HepG2 (cell line): ENCODE results near the gene ENPP7. TPM values are rescaled to one million over a fixed set of nuclear protein-coding genes. Genes with fewer than 3 reads are reported as not detected.

ENCODE experiments used
- LCORL ChIP-seq, 2 experiments: fragments of 450-650 bp in 1 of 2; sonication (generic) in 1 of 2; formaldehyde crosslinking in 1 of 2; IDR thresholded peaks; 2 replicates each; pipeline versions ENCODE4 v1.5.0 to v1.6.1; 2017 to 2020; ENCODE audit warnings: antibody characterized with exemption in 1 of 2, missing genetic modification reagents in 1 of 2
- MNT ChIP-seq: fragments of 450-650 bp; IDR thresholded peaks from 2 replicates; pipeline ENCODE4 v1.6.1; 2016
- MXD3 ChIP-seq: IDR thresholded peaks from 2 replicates; pipeline ENCODE4 v1.6.1; 2016; ENCODE audit warnings: mild to moderate bottlenecking, missing biosample characterization, missing genetic modification reagents
- NR2F1 ChIP-seq, 2 experiments: fragments of 450-650 bp in 1 of 2; formaldehyde crosslinking in 1 of 2; IDR thresholded peaks; 2 replicates each; pipeline versions ENCODE4 v1.5.0 to v1.6.1; 2016 to 2020; ENCODE audit warnings: mild to moderate bottlenecking in 1 of 2, missing compliant biosample characterization in 1 of 2, missing genetic modification reagents in 1 of 2, moderate library complexity in 1 of 2
- SIN3A ChIP-seq: IDR thresholded peaks from 2 replicates; pipeline ENCODE4 v1.6.1; 2011; ENCODE audit warnings: low read depth, mild to moderate bottlenecking, control low read depth, low read length, borderline replicate concordance
- SMYD3 ChIP-seq: sonication (generic); formaldehyde crosslinking; IDR thresholded peaks from 2 replicates; pipeline ENCODE4 v1.8.1; 2023; ENCODE audit warnings: mild to moderate bottlenecking, missing genetic modification reagents
- TCF7 ChIP-seq: sonication (generic); IDR thresholded peaks from 2 replicates; pipeline ENCODE4 v1.6.1; 2016; ENCODE audit warnings: antibody characterized with exemption, low read depth
- ZBTB49 ChIP-seq: sonication (generic); formaldehyde crosslinking; IDR thresholded peaks from 2 replicates; pipeline ENCODE4 v1.4.0; 2020; ENCODE audit warnings: missing genetic modification reagents, borderline replicate concordance
- ZMAT5 ChIP-seq: sonication (generic); formaldehyde crosslinking; IDR thresholded peaks from 2 replicates; pipeline ENCODE4 v1.5.0; 2020; ENCODE audit warnings: mild to moderate bottlenecking, low read depth, missing genetic modification reagents, borderline replicate concordance
- ZNF12 ChIP-seq: sonication (generic); formaldehyde crosslinking; IDR thresholded peaks from 2 replicates; pipeline ENCODE4 v1.5.0; 2020; ENCODE audit warnings: missing genetic modification reagents
- ZNF773 ChIP-seq: sonication (generic); formaldehyde crosslinking; IDR thresholded peaks from 2 replicates; pipeline ENCODE4 v1.4.0; 2020; ENCODE audit warnings: missing genetic modification reagents, borderline replicate concordance
- ZNF777 ChIP-seq: sonication (generic); formaldehyde crosslinking; IDR thresholded peaks from 2 replicates; pipeline ENCODE4 v1.4.0; 2020; ENCODE audit warnings: missing genetic modification reagents
- ZNF780A ChIP-seq: sonication (generic); formaldehyde crosslinking; IDR thresholded peaks from 2 replicates; pipeline ENCODE4 v1.8.0; 2022; ENCODE audit warnings: mild to moderate bottlenecking, missing genetic modification reagents, moderate library complexity
- ZNF790 ChIP-seq: sonication (generic); formaldehyde crosslinking; IDR thresholded peaks from 2 replicates; pipeline ENCODE4 v1.8.0; 2022; ENCODE audit warnings: missing genetic modification reagents, mild to moderate bottlenecking, borderline replicate concordance
- polyA plus RNA-seq, 8 experiments: library from polyadenylated mRNA; depleted of rRNA in 3 of 8; stranded (reverse) in 7 of 8; unstranded in 1 of 8; fragments of >200 nt; fragmentation: Illumina TruSeq in 4 of 8; extraction: Trizol in 4 of 8; gene quantifications; 2 replicates each; pipeline versions ENCODE4 v1.2.1 to v1.2.3, GENCODE V29; 2011 to 2016; ENCODE audit warnings: low read depth in 4 of 8, missing spikeins in 1 of 8, mixed read lengths in 1 of 8; ENCODE audit not compliant: insufficient read depth in 1 of 8
- total RNA-seq, 5 experiments: library from RNA; depleted of rRNA; stranded (reverse); fragments of >200 nt; fragmentation: Illumina TruSeq; extraction: Trizol; gene quantifications; 2 replicates each; pipeline ENCODE4 v1.2.3, GENCODE V29; 2016; ENCODE audit warnings: low read depth in 1 of 5
- TF ChIP-seq, protein P1 (sequence below): sonication (generic); formaldehyde crosslinking; IDR thresholded peaks from 2 replicates; pipeline ENCODE4 v1.4.0; 2020; ENCODE audit warnings: missing genetic modification reagents
- TF ChIP-seq, protein P2 (sequence below): sonication (generic); formaldehyde crosslinking; conservative IDR thresholded peaks from 2 replicates; pipeline ENCODE4 v1.4.0; 2020; ENCODE audit warnings: missing genetic modification reagents

The ENPP7 gene
- total and polyA plus RNA-seq, 2 of the 13 experiments (the other 11 are each of a cell fraction or from before 2014, with no cell fraction given), result 1.1 to 2.2 TPM

- TF ChIP-seq SIN3A (peak; percentile 53; the same call in 1 of the 2 replicates), ZMAT5 (no peak), ZNF777 (CRISPR knock-in tag) (no peak), MXD3 (CRISPR knock-in tag) (no peak), LCORL (IDR thresholded peaks at IDR 0.05) (no peak), LCORL (CRISPR knock-in tag; IDR thresholded peaks at IDR 0.05) (peak; percentile 90), ZNF790 (CRISPR knock-in tag) (no peak), MNT (no peak), NR2F1 (CRISPR knock-in tag; IDR thresholded peaks at IDR 0.05) (no peak; a peak in 1 of 4 replicates), TCF7 (no peak), ZNF773 (CRISPR knock-in tag) (no peak), ZNF12 (CRISPR knock-in tag) (no peak), SMYD3 (CRISPR knock-in tag) (no peak), ZNF780A (CRISPR knock-in tag) (no peak), ZBTB49 (CRISPR knock-in tag) (no peak)
- TF ChIP-seq, protein P1, sequence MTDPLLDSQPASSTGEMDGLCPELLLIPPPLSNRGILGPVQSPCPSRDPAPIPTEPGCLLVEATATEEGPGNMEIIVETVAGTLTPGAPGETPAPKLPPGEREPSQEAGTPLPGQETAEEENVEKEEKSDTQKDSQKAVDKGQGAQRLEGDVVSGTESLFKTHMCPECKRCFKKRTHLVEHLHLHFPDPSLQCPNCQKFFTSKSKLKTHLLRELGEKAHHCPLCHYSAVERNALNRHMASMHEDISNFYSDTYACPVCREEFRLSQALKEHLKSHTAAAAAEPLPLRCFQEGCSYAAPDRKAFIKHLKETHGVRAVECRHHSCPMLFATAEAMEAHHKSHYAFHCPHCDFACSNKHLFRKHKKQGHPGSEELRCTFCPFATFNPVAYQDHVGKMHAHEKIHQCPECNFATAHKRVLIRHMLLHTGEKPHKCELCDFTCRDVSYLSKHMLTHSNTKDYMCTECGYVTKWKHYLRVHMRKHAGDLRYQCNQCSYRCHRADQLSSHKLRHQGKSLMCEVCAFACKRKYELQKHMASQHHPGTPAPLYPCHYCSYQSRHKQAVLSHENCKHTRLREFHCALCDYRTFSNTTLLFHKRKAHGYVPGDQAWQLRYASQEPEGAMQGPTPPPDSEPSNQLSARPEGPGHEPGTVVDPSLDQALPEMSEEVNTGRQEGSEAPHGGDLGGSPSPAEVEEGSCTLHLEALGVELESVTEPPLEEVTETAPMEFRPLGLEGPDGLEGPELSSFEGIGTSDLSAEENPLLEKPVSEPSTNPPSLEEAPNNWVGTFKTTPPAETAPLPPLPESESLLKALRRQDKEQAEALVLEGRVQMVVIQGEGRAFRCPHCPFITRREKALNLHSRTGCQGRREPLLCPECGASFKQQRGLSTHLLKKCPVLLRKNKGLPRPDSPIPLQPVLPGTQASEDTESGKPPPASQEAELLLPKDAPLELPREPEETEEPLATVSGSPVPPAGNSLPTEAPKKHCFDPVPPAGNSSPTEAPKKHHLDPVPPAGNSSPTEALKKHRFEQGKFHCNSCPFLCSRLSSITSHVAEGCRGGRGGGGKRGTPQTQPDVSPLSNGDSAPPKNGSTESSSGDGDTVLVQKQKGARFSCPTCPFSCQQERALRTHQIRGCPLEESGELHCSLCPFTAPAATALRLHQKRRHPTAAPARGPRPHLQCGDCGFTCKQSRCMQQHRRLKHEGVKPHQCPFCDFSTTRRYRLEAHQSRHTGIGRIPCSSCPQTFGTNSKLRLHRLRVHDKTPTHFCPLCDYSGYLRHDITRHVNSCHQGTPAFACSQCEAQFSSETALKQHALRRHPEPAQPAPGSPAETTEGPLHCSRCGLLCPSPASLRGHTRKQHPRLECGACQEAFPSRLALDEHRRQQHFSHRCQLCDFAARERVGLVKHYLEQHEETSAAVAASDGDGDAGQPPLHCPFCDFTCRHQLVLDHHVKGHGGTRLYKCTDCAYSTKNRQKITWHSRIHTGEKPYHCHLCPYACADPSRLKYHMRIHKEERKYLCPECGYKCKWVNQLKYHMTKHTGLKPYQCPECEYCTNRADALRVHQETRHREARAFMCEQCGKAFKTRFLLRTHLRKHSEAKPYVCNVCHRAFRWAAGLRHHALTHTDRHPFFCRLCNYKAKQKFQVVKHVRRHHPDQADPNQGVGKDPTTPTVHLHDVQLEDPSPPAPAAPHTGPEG (CRISPR knock-in tag), result no peak
- TF ChIP-seq, protein P2, sequence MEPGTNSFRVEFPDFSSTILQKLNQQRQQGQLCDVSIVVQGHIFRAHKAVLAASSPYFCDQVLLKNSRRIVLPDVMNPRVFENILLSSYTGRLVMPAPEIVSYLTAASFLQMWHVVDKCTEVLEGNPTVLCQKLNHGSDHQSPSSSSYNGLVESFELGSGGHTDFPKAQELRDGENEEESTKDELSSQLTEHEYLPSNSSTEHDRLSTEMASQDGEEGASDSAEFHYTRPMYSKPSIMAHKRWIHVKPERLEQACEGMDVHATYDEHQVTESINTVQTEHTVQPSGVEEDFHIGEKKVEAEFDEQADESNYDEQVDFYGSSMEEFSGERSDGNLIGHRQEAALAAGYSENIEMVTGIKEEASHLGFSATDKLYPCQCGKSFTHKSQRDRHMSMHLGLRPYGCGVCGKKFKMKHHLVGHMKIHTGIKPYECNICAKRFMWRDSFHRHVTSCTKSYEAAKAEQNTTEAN (CRISPR knock-in tag), result no peak
Observed at GRCh38 chr17:79777120-79777893, 46.6 kb downstream of the ENPP7 start (continued).
